Measurements from ENCODE around the gene HIVEP3.
A peak's percentile ranks its signal among the peaks of the same experiment; 100 is the strongest.
"Not testable (repeated sequence)": the region's sequence is repeated elsewhere in the genome, so short reads cannot be mapped to it uniquely, and the experiment has no call there.

HIVEP3 gene

DNA sequence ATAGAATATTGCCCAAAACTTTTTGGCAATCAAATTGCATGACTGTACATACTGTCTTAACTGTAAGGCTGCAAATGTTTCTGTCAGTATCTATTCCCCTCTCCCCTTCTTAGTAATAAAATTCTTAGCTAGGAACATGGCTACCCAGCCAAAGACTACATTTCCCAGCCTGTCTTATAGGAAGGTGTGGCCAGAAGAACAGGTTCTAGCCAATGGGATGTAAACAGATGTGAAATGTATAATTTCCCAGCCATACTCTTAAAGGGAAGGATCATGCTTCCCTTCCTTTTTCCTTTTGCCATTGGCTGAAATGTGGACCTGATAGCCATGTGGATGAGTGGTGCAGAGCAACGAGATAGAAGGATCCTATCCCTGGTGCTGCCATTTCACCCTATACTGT lies 7.0 kb upstream of the HIVEP3 start:
- no peak for DNase-seq (ENCODE audit: low read depth)
- TF ChIP-seq, protein P1, sequence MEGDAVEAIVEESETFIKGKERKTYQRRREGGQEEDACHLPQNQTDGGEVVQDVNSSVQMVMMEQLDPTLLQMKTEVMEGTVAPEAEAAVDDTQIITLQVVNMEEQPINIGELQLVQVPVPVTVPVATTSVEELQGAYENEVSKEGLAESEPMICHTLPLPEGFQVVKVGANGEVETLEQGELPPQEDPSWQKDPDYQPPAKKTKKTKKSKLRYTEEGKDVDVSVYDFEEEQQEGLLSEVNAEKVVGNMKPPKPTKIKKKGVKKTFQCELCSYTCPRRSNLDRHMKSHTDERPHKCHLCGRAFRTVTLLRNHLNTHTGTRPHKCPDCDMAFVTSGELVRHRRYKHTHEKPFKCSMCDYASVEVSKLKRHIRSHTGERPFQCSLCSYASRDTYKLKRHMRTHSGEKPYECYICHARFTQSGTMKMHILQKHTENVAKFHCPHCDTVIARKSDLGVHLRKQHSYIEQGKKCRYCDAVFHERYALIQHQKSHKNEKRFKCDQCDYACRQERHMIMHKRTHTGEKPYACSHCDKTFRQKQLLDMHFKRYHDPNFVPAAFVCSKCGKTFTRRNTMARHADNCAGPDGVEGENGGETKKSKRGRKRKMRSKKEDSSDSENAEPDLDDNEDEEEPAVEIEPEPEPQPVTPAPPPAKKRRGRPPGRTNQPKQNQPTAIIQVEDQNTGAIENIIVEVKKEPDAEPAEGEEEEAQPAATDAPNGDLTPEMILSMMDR (conservative IDR thresholded peaks at IDR 0.05; ENCODE audit: low read length) = no peak
- no peak overlapping the region for H3K4me3 ChIP-seq (ENCODE audit: low read length)

GRCh38 chr1:41924911-41925310 lies 6.2 kb upstream of the HIVEP3 start:
- TF ChIP-seq, protein P1 (conservative IDR thresholded peaks at IDR 0.05; ENCODE audit: low read length) = no peak
- H3K4me3 ChIP-seq (ENCODE audit: low read length) = no peak overlapping the region
- DNase-seq (ENCODE audit: low read depth) = no peak

GRCh38 chr1:41921271-41921670 lies 2.5 kb upstream of the HIVEP3 start:
- not testable (repeated sequence) for H3K4me3 ChIP-seq (ENCODE audit: low read length); DNase-seq (ENCODE audit: low read depth)

GRCh38 chr1:41920658-41921057 lies 1.9 kb upstream of the HIVEP3 start:
- TF ChIP-seq, protein P1 (conservative IDR thresholded peaks at IDR 0.05; ENCODE audit: low read length) = no peak
- DNase-seq (ENCODE audit: low read depth) = no peak
- H3K4me3 ChIP-seq (ENCODE audit: low read length) = no peak overlapping the region

GRCh38 chr1:41919764-41920397 lies 1.2 kb upstream of the HIVEP3 start:
- DNase-seq (ENCODE audit: low read depth) = peak; percentile 36

GRCh38 chr1:41919131-41919530 lies 409 bp upstream of the HIVEP3 start:
- no peak overlapping the region for H3K4me3 ChIP-seq (ENCODE audit: low read length)
- DNase-seq (ENCODE audit: low read depth) = no peak
- TF ChIP-seq, protein P1 (conservative IDR thresholded peaks at IDR 0.05; ENCODE audit: low read length) = no peak

More at GRCh38 chr1:41919764-41920397, 1.2 kb upstream of the HIVEP3 start:
- TF ChIP-seq, protein P1 (conservative IDR thresholded peaks at IDR 0.05; ENCODE audit: low read length) = no peak
- H3K4me3 ChIP-seq (ENCODE audit: low read length) = peak overlapping the region; percentile 45

GRCh38 chr1:41917835-41918449 lies 780 bp downstream of the HIVEP3 start:
- H3K4me3 ChIP-seq (ENCODE audit: low read length) = peak overlapping the region; percentile 67
- DNase-seq (ENCODE audit: low read depth) = peak; percentile 26
- TF ChIP-seq, protein P1 (conservative IDR thresholded peaks at IDR 0.05; ENCODE audit: low read length) = no peak

Measured in AG10803 (cell line).